GM23248 (cell line): Measurements from ENCODE around the gene MAPK10.

ENCODE experiments used
- EZH2 ChIP-seq: fragments of 200-600 bp; sonication (generic); IDR thresholded peaks from 2 replicates; pipeline ENCODE4 v1.6.1; 2018; ENCODE audit warnings: antibody characterized with exemption, mild to moderate bottlenecking; ENCODE audit not compliant: insufficient read depth, poor library complexity, severe bottlenecking
- EZH2phosphoT487 ChIP-seq: fragments of 200-600 bp; sonication (generic); IDR thresholded peaks from 2 replicates; pipeline ENCODE4 v1.6.1; 2018; ENCODE audit warnings: antibody characterized with exemption, moderate library complexity, mild to moderate bottlenecking, low read depth; ENCODE audit not compliant: insufficient read depth

DNA sequence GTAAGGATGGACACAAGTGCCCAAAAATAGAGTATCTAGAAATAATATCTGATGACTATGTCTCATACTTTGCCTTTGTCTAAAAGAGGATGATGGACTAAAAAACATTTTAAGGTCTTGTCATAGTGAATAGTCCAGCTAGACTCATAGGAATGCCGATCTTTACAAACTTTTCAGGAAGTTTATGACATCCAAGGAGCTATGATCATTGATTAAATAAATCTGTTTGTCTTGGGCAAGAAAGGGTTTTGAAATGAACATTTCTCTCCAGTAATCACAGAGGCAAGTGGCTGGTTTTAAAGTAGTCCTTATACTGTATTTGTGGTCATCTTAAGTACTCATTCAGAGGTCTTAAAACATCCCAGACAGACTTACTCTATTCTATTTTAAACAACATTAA, 109.8 kb downstream of the MAPK10 start:
- TF ChIP-seq EZH2phosphoT487 = no peak
- TF ChIP-seq EZH2 = no peak
